A549 (cell line): ENCODE data around the gene CA7. TPM values are rescaled to one million over a fixed set of nuclear protein-coding genes. Genes with fewer than 3 reads are reported as not detected.

Experiments
- ATAC-seq, 2 experiments: fragments of 200-7000 bp in 1 of 2; fragments of >200 bp in 1 of 2; cut with Nextera tagmentation in 1 of 2; cut with Tn5 transposase in 1 of 2; 3 replicates each; pipeline versions ENCODE4 v1.8.0 to v1.9.1; 2018 to 2020; ENCODE audit warnings: mild to moderate bottlenecking in 1 of 2, moderate library complexity in 1 of 2
- CTCF ChIA-PET: fragments of 300-600 bp; sonication (Branson Sonifier 250); formaldehyde crosslinking; extraction: SDS; loops from one replicate; lab custom pipeline; 2021; ENCODE audit warnings: antibody characterized with exemption, inconsistent platforms; lab: Yijun Ruan, JAX
- POLR2A ChIA-PET: fragments of 350-600 bp; formaldehyde crosslinking; extraction: SDS; loops from one replicate; lab custom pipeline; 2021; ENCODE audit warnings: antibody characterized with exemption, inconsistent platforms; lab: Yijun Ruan, JAX
- DNase-seq, 2 experiments: peaks; one replicate each; pipeline versions ENCODE4 v3.0.0 to v3.0.0-alpha.2; 2011 to 2016; ENCODE audit warnings: low read depth in 1 of 2, low spot score in 1 of 2
- FAIRE-seq: peaks from 2 replicates; lab custom pipeline; 2011; peaks lifted over from hg19 to GRCh38; lab: Jason Lieb, UNC
- H3K27ac ChIP-seq, 2 experiments: fragments of >200 bp; sonication (Bioruptor Twin); formaldehyde crosslinking; 3 replicates each; pipeline ENCODE4 v1.5.1; 2016 to 2017
- H3K4me1 ChIP-seq: fragments of >200 bp; sonication (Bioruptor Twin); formaldehyde crosslinking; 3 replicates; pipeline ENCODE4 v1.6.1; 2016
- H3K4me2 ChIP-seq: fragments of >200 bp; sonication (Bioruptor Twin); formaldehyde crosslinking; 3 replicates; pipeline ENCODE4 v1.6.1; 2016
- H3K4me3 ChIP-seq: fragments of >200 bp; sonication (Bioruptor Twin); formaldehyde crosslinking; 3 replicates; pipeline ENCODE4 v1.5.1; 2016
- H3K9me3 ChIP-seq: fragments of >200 bp; sonication (Bioruptor Twin); formaldehyde crosslinking; 3 replicates; pipeline ENCODE4 v1.6.1; 2016
- ATOH8 ChIP-seq: fragments of 250-450 bp; sonication (Bioruptor Pico); IDR thresholded peaks from 2 replicates; pipeline ENCODE4 v1.5.0; 2020; ENCODE audit warnings: low read depth, mild to moderate bottlenecking, moderate library complexity
- BHLHE40 ChIP-seq: IDR thresholded peaks from 2 replicates; pipeline ENCODE4 v1.6.1; 2012; ENCODE audit warnings: low read depth, low read length, inconsistent platforms
- CTCF ChIP-seq: fragments of >200 bp; sonication (Bioruptor Twin); formaldehyde crosslinking; IDR thresholded peaks from 3 replicates; pipeline ENCODE4 v1.5.1; 2016
- E2F6 ChIP-seq: IDR thresholded peaks from 2 replicates; pipeline ENCODE4 v1.6.1; 2012; ENCODE audit warnings: low read depth, borderline replicate concordance
- EP300 ChIP-seq, 2 experiments: fragments of >200 bp; sonication (Bioruptor Twin); formaldehyde crosslinking; IDR thresholded peaks; 2 replicates in 1 of 2; 3 replicates in 1 of 2; pipeline ENCODE4 v1.6.1; 2016 to 2017
- FOSB ChIP-seq: fragments of 250-450 bp; sonication (Bioruptor Pico); IDR thresholded peaks from 2 replicates; pipeline ENCODE4 v1.5.0; 2020; ENCODE audit warnings: mild to moderate bottlenecking, moderate library complexity
- GATA3 ChIP-seq: IDR thresholded peaks from 2 replicates; pipeline ENCODE4 v1.6.1; 2012; ENCODE audit warnings: borderline replicate concordance
- HEYL ChIP-seq: fragments of 250-450 bp; sonication (Bioruptor Pico); IDR thresholded peaks from 2 replicates; pipeline ENCODE4 v1.8.0; 2021; ENCODE audit warnings: mild to moderate bottlenecking, moderate library complexity
- JUNB ChIP-seq: fragments of >200 bp; sonication (Bioruptor Twin); formaldehyde crosslinking; IDR thresholded peaks from 2 replicates; pipeline ENCODE4 v1.6.1; 2016
- KDM1A ChIP-seq: fragments of 200-600 bp; sonication (generic); IDR thresholded peaks from 2 replicates; pipeline ENCODE4 v1.6.1; 2016; ENCODE audit warnings: low read depth, mild to moderate bottlenecking
- NFE2L2 ChIP-seq: fragments of 150-350 bp; conservative IDR thresholded peaks from 2 replicates; pipeline ENCODE4 v1.6.1; 2014; ENCODE audit warnings: low read length
- NPAS2 ChIP-seq: fragments of 250-450 bp; sonication (Bioruptor Pico); IDR thresholded peaks from 2 replicates; pipeline ENCODE4 v1.8.0; 2022; ENCODE audit warnings: mild to moderate bottlenecking, moderate library complexity, borderline replicate concordance
- PBX3 ChIP-seq: IDR thresholded peaks from 2 replicates; pipeline ENCODE4 v1.6.1; 2012
- RARB ChIP-seq: fragments of 250-450 bp; sonication (Bioruptor Pico); IDR thresholded peaks from 2 replicates; pipeline ENCODE4 v1.8.0; 2021; ENCODE audit warnings: mild to moderate bottlenecking, moderate library complexity
- SMC3 ChIP-seq: fragments of >200 bp; sonication (Bioruptor Twin); formaldehyde crosslinking; IDR thresholded peaks from 3 replicates; pipeline ENCODE4 v1.6.1; 2018; ENCODE audit warnings: inconsistent platforms
- SREBF2 ChIP-seq: fragments of 450-650 bp; IDR thresholded peaks from 2 replicates; pipeline ENCODE4 v1.6.1; 2014; ENCODE audit warnings: mild to moderate bottlenecking, moderate library complexity
- ZC3H11A ChIP-seq: fragments of 450-650 bp; IDR thresholded peaks from 2 replicates; pipeline ENCODE4 v1.6.1; 2014; ENCODE audit warnings: antibody characterized with exemption, mild to moderate bottlenecking
- WGBS: methylation state at CpG from one replicate; pipeline ENCODE4 v1.1.6; 2017; ENCODE audit errors: missing lambda C conversion rate; 5-methylcytosine and 5-hydroxymethylcytosine counted together
- polyA plus RNA-seq, 4 experiments: library from polyadenylated mRNA; depleted of rRNA in 3 of 4; stranded (reverse); fragments of >200 nt; fragmentation: RNase III in 1 of 4; extraction: RNeasy Plus Mini Kit Qiagen cat#74134 plus additional on column Dnase treatment in 1 of 4; gene quantifications; 2 replicates in 3 of 4; 3 replicates in 1 of 4; pipeline ENCODE4 v1.2.3, GENCODE V29; 2011 to 2017

Gene CA7
- polyA plus RNA-seq, 2 of the 4 experiments (the other 2 are of a cell fraction) = not detected

- H3K4me1 ChIP-seq = no peaks in the 10 kb centered on the region
- 95% methylated on average over 4 of the region's 4 CpGs for whole genome bisulfite sequencing
- DNase-seq = no peak
- no peak overlapping the region for H3K27ac ChIP-seq
- H3K4me2 ChIP-seq = no peak overlapping the region
- ChIA-PET POLR2A (no interaction called here), CTCF (interaction anchor here (2.4 to 3.1 kb wide), 2 partner anchors 20 to 58 kb away, joined by 7 to 14 read pairs; partner anchors contain the start of gene NAE1)
- no peak for FAIRE-seq
- H3K9me3 ChIP-seq = no peaks in the 10 kb centered on the region
- no peak for ATAC-seq
- H3K4me3 ChIP-seq = no peak overlapping the region
- no peak for TF ChIP-seq CTCF
These were observed 34.4 kb upstream of the CA7 start for GRCh38 chr16:66809765-66810164.

- DNase-seq = no peak
- Histone ChIP-seq H3K9me3 (no peaks in the 10 kb centered on the region), H3K27ac (no peak overlapping the region), H3K4me3 (no peak overlapping the region), H3K4me1 (no peaks in the 10 kb centered on the region), H3K4me2 (no peak overlapping the region)
- TF ChIP-seq KDM1A (no peak), PBX3 (no peak), FOSB (no peak), RARB (CRISPR knock-in tag) (no peak), JUNB (no peak), SREBF2 (no peak), EP300 (IDR thresholded peaks at IDR 0.05) (no peak), GATA3 (no peak), E2F6 (no peak)
- ATAC-seq = peak; percentile 47 to 65; a peak in 3 of 6 replicates
- no peak for FAIRE-seq
- CTCF ChIA-PET = interaction anchor here (1.1 to 3.1 kb wide), 3 partner anchors 19 to 63 kb away, joined by 3 to 14 read pairs (median 7); partner anchors contain the start of gene NAE1
- POLR2A ChIA-PET = no interaction called here
- 93% methylated on average over 4 of the region's 4 CpGs for WGBS
These were observed 33.8 kb upstream of the CA7 start for GRCh38 chr16:66810391-66810790.

- Histone ChIP-seq H3K4me3 (no peak overlapping the region), H3K27ac (no peak overlapping the region), H3K4me1 (no peaks in the 10 kb centered on the region), H3K4me2 (no peak overlapping the region), H3K9me3 (no peaks in the 10 kb centered on the region)
- DNase-seq (no peak), ATAC-seq (peak in 1 of 2 experiments; percentile 23; a peak in 2 of 6 replicates)
- CTCF ChIA-PET = interaction anchor here (1.1 to 3.1 kb wide), 3 partner anchors 19 to 62 kb away, joined by 3 to 14 read pairs (median 7); partner anchors contain the start of gene NAE1
- 95% methylated on average over 7 of the region's 7 CpGs for WGBS
- POLR2A ChIA-PET = no interaction called here
- TF ChIP-seq BHLHE40 (no peak), NPAS2 (no peak), SMC3 (no peak), NFE2L2 (no peak), ZC3H11A (no peak), ATOH8 (CRISPR knock-in tag) (no peak), HEYL (CRISPR knock-in tag) (no peak)
- TF ChIP-seq, all 56 proteins: peak for 0
- no peak for FAIRE-seq
These were observed 33.2 kb upstream of the CA7 start for GRCh38 chr16:66811043-66811442.
